K562 (cell line): ENCODE measurements around the gene NET1. TPM values are rescaled to one million over a fixed set of nuclear protein-coding genes. Genes with fewer than 3 reads are reported as not detected.
A peak's percentile ranks its signal among the peaks of the same experiment; 100 is the strongest.

Experiments
- DMBX1 ChIP-seq: fragments of 250-450 bp; sonication (Bioruptor Pico); IDR thresholded peaks from 2 replicates; pipeline ENCODE4 v1.8.0; 2022; ENCODE audit warnings: inconsistent platforms, mild to moderate bottlenecking, moderate library complexity, borderline replicate concordance
- FOXA3 ChIP-seq, 2 experiments: fragments of 450-650 bp in 1 of 2; sonication (generic) in 1 of 2; formaldehyde crosslinking; IDR thresholded peaks in 1 of 2; conservative IDR thresholded peaks in 1 of 2; 2 replicates each; pipeline versions ENCODE4 v1.4.0 to v1.8.0; 2020 to 2022; ENCODE audit warnings: mild to moderate bottlenecking in 2 of 2, missing genetic modification reagents in 1 of 2
- HMG20B ChIP-seq: fragments of 250-450 bp; sonication (Bioruptor Pico); IDR thresholded peaks from 2 replicates; pipeline ENCODE4 v1.5.0; 2021; ENCODE audit warnings: mild to moderate bottlenecking
- JUND ChIP-seq, 2 experiments: IDR thresholded peaks; 2 replicates in 1 of 2; 3 replicates in 1 of 2; pipeline ENCODE4 v1.6.1; 2011; ENCODE audit warnings: borderline replicate concordance in 2 of 2, low read depth in 2 of 2, low read length in 2 of 2, improper control_type of control experiment in 1 of 2, missing biosample characterization in 1 of 2, missing genetic modification characterization in 1 of 2, missing genetic modification reagents in 1 of 2
- MIER1 ChIP-seq: fragments of 450-650 bp; IDR thresholded peaks from 2 replicates; pipeline ENCODE4 v1.6.1; 2016; ENCODE audit warnings: antibody characterized with exemption, mild to moderate bottlenecking, low read depth
- SAFB ChIP-seq: fragments of 200-400 bp; formaldehyde crosslinking; IDR thresholded peaks from 2 replicates; pipeline ENCODE4 v1.6.1; 2017; ENCODE audit warnings: low read depth, low read length, borderline replicate concordance
- ZNF197 ChIP-seq: fragments of 200-800 bp; sonication (Bioruptor generic); IDR thresholded peaks from 2 replicates; pipeline ENCODE4 v1.6.1; 2016; ENCODE audit warnings: low read depth, missing genetic modification characterization, missing compliant biosample characterization
- ZNF24 ChIP-seq: fragments of 450-650 bp; IDR thresholded peaks from 2 replicates; pipeline ENCODE4 v1.6.1; 2016
- polyA plus RNA-seq, 8 experiments: library from polyadenylated mRNA; depleted of rRNA in 4 of 8; stranded (reverse) in 5 of 8; unstranded in 3 of 8; fragments of >200 nt; fragmentation: Nextera tagmentation in 2 of 8; fragmentation: Illumina TruSeq in 1 of 8; extraction: Ambion mirVana in 2 of 8; extraction: Trizol in 1 of 8; gene quantifications; 2 replicates each; pipeline versions ENCODE4 v1.2.1 to v1.2.3, GENCODE V29; 2011 to 2014; ENCODE audit warnings: inconsistent platforms in 1 of 8, missing spikeins in 1 of 8
- total RNA-seq, 7 experiments: library from RNA; depleted of rRNA in 6 of 7; stranded (reverse); fragments of >200 nt in 6 of 7; fragmentation: Illumina TruSeq in 2 of 7; extraction: Trizol in 2 of 7; gene quantifications; 2 replicates each; pipeline versions ENCODE4 v1.2.1 to v1.2.3, GENCODE V29; 2011 to 2021; ENCODE audit warnings: low replicate concordance in 1 of 7
- TF ChIP-seq, protein P1 (sequence below): fragments of 450-650 bp; formaldehyde crosslinking; IDR thresholded peaks from 2 replicates; pipeline ENCODE4 v1.4.0; 2020; ENCODE audit warnings: mild to moderate bottlenecking, moderate library complexity
- TF ChIP-seq, protein P2 (sequence below): fragments of 450-650 bp; IDR thresholded peaks from 2 replicates; pipeline ENCODE4 v1.6.1; 2017; ENCODE audit warnings: antibody characterized with exemption, mild to moderate bottlenecking
- TF ChIP-seq, protein P3 (sequence below): fragments of 450-650 bp; IDR thresholded peaks from 2 replicates; pipeline ENCODE4 v1.6.1; 2016; ENCODE audit warnings: borderline replicate concordance
- TF ChIP-seq, protein P4 (sequence below), 3 experiments: fragments of 200-800 bp in 1 of 3; fragments of 250-450 bp in 1 of 3; fragments of 450-650 bp in 1 of 3; sonication (Bioruptor Pico) in 1 of 3; sonication (Bioruptor generic) in 1 of 3; formaldehyde crosslinking in 1 of 3; IDR thresholded peaks; 2 replicates each; pipeline versions ENCODE4 v1.6.1 to v1.8.0; 2016 to 2022; ENCODE audit warnings: mild to moderate bottlenecking in 2 of 3, missing genetic modification characterization in 2 of 3, missing compliant biosample characterization in 1 of 3, moderate library complexity in 1 of 3

The NET1 gene
- total and polyA plus RNA-seq, 9 of the 15 experiments (the other 6 are each of a cell fraction or from before 2014, with no cell fraction given), result 47.4 to 258 (median 106) TPM

DNA sequence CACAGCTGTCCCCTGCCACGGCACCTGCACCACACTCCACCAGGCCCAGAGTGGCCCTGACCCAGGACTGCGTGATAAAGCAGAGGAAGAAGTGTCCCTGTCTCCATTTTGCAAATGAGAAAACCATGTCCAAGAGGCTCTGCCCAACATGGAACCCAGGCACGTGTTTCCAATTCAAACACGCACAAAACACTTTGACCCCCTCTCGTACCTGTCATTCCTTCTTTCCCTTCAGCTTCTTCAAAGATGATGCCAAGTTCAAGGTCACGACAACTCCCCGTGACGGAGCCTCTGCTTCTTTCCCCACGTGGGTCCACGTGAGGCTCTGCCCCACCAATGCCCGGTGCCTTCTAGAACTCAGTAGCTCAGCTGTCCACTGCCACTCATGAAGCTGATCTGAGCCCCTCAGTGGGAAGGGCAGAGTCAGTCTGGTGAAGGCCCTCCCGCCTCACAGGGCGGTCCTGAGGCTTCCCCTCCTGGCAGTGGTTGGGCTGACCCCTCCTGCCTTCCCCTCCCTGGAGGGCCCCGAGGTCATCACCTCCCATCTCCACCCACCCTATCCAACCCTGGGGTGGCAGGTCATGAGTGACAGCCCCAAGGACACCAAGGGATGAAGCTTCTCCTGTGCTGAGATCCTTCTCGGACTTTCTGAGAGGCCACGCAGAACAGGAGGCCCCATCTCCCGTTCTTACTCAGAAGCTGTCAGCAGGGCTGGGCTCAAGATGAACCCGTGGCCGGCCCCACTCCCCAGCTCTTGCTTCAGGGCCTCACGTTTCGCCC is 68.0 kb downstream of the NET1 start (continued):
- TF ChIP-seq, protein P1, sequence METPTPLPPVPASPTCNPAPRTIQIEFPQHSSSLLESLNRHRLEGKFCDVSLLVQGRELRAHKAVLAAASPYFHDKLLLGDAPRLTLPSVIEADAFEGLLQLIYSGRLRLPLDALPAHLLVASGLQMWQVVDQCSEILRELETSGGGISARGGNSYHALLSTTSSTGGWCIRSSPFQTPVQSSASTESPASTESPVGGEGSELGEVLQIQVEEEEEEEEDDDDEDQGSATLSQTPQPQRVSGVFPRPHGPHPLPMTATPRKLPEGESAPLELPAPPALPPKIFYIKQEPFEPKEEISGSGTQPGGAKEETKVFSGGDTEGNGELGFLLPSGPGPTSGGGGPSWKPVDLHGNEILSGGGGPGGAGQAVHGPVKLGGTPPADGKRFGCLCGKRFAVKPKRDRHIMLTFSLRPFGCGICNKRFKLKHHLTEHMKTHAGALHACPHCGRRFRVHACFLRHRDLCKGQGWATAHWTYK (CRISPR knock-in tag), result 0 out of 2 replicates have a peak, but pooled peaks have one; percentile 5
- TF ChIP-seq ZNF24 (no peak), MIER1 (no peak), FOXA3 (CRISPR knock-in tag; conservative IDR thresholded peaks at IDR 0.05 in 1 of 2, IDR thresholded peaks at IDR 0.05 in 1 of 2) (peak in 1 of 2 experiments; percentile 55; a peak in 1 of 4 replicates), SAFB (no peak), DMBX1 (CRISPR knock-in tag) (peak; percentile 20; the same call in 1 of the 2 replicates), HMG20B (CRISPR knock-in tag) (no peak), JUND (IDR thresholded peaks at IDR 0.05; ENCODE audit: borderline replicate concordance, low read depth, low read length) (no peak), JUND (tag; IDR thresholded peaks at IDR 0.05; ENCODE audit: borderline replicate concordance, low read depth, low read length) (peak; percentile 30; the same call in 1 of the 3 replicates), ZNF197 (CRISPR knock-in tag) (peak; percentile 46; the same call in 1 of the 2 replicates)
- TF ChIP-seq, protein P2, sequence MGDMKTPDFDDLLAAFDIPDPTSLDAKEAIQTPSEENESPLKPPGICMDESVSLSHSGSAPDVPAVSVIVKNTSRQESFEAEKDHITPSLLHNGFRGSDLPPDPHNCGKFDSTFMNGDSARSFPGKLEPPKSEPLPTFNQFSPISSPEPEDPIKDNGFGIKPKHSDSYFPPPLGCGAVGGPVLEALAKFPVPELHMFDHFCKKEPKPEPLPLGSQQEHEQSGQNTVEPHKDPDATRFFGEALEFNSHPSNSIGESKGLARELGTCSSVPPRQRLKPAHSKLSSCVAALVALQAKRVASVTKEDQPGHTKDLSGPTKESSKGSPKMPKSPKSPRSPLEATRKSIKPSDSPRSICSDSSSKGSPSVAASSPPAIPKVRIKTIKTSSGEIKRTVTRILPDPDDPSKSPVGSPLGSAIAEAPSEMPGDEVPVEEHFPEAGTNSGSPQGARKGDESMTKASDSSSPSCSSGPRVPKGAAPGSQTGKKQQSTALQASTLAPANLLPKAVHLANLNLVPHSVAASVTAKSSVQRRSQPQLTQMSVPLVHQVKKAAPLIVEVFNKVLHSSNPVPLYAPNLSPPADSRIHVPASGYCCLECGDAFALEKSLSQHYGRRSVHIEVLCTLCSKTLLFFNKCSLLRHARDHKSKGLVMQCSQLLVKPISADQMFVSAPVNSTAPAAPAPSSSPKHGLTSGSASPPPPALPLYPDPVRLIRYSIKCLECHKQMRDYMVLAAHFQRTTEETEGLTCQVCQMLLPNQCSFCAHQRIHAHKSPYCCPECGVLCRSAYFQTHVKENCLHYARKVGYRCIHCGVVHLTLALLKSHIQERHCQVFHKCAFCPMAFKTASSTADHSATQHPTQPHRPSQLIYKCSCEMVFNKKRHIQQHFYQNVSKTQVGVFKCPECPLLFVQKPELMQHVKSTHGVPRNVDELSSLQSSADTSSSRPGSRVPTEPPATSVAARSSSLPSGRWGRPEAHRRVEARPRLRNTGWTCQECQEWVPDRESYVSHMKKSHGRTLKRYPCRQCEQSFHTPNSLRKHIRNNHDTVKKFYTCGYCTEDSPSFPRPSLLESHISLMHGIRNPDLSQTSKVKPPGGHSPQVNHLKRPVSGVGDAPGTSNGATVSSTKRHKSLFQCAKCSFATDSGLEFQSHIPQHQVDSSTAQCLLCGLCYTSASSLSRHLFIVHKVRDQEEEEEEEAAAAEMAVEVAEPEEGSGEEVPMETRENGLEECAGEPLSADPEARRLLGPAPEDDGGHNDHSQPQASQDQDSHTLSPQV, result peak; percentile 96
- TF ChIP-seq, protein P3, sequence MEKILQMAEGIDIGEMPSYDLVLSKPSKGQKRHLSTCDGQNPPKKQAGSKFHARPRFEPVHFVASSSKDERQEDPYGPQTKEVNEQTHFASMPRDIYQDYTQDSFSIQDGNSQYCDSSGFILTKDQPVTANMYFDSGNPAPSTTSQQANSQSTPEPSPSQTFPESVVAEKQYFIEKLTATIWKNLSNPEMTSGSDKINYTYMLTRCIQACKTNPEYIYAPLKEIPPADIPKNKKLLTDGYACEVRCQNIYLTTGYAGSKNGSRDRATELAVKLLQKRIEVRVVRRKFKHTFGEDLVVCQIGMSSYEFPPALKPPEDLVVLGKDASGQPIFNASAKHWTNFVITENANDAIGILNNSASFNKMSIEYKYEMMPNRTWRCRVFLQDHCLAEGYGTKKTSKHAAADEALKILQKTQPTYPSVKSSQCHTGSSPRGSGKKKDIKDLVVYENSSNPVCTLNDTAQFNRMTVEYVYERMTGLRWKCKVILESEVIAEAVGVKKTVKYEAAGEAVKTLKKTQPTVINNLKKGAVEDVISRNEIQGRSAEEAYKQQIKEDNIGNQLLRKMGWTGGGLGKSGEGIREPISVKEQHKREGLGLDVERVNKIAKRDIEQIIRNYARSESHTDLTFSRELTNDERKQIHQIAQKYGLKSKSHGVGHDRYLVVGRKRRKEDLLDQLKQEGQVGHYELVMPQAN, result peak; percentile 66; the same call in 1 of the 2 replicates
- TF ChIP-seq, protein P4, sequence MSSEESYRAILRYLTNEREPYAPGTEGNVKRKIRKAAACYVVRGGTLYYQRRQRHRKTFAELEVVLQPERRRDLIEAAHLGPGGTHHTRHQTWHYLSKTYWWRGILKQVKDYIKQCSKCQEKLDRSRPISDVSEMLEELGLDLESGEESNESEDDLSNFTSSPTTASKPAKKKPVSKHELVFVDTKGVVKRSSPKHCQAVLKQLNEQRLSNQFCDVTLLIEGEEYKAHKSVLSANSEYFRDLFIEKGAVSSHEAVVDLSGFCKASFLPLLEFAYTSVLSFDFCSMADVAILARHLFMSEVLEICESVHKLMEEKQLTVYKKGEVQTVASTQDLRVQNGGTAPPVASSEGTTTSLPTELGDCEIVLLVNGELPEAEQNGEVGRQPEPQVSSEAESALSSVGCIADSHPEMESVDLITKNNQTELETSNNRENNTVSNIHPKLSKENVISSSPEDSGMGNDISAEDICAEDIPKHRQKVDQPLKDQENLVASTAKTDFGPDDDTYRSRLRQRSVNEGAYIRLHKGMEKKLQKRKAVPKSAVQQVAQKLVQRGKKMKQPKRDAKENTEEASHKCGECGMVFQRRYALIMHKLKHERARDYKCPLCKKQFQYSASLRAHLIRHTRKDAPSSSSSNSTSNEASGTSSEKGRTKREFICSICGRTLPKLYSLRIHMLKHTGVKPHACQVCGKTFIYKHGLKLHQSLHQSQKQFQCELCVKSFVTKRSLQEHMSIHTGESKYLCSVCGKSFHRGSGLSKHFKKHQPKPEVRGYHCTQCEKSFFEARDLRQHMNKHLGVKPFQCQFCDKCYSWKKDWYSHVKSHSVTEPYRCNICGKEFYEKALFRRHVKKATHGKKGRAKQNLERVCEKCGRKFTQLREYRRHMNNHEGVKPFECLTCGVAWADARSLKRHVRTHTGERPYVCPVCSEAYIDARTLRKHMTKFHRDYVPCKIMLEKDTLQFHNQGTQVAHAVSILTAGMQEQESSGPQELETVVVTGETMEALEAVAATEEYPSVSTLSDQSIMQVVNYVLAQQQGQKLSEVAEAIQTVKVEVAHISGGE (CRISPR knock-in tag; IDR thresholded peaks at IDR 0.05), result peak in 1 of 3 experiments; percentile 62; a peak in 2 of 6 replicates
